HCT116 (cell line): Measurements from ENCODE around the gene SPATA6. TPM values are rescaled to one million over a fixed set of nuclear protein-coding genes. Genes with fewer than 3 reads are reported as not detected.

Experiments
- ATAC-seq: fragments of 200-7000 bp; cut with Tn5 transposase; 2 replicates; pipeline ENCODE4 v1.9.1; 2020; ENCODE audit warnings: mild to moderate bottlenecking, moderate library complexity
- BruUV-seq: library from RNA; stranded (reverse); fragments of 400-500 nt; replicated peaks from 2 replicates; lab custom pipeline; 2021; lab: Mats Ljungman, UMichigan
- CTCF ChIA-PET: fragments of 300-600 bp; sonication (Branson Sonifier 250); formaldehyde crosslinking; loops from one replicate; lab custom pipeline; 2021; ENCODE audit warnings: antibody characterized with exemption; lab: Charles Lee
- POLR2A ChIA-PET: fragments of 300-600, 350-600 bp; sonication (Branson Sonifier 250); formaldehyde crosslinking; loops from one replicate; lab custom pipeline; 2021; ENCODE audit warnings: antibody characterized with exemption; lab: Charles Lee
- RAD21 ChIA-PET, 2 experiments: fragments of 300-600 bp; sonication (Branson Sonifier 250); formaldehyde crosslinking; loops; one replicate each; lab custom pipeline; 2023; ENCODE audit warnings: low total read pairs in 2 of 2; ENCODE audit not compliant: uncharacterized antibody in 2 of 2, unreplicated experiment in 2 of 2, low non-redundant PET in 1 of 2; lab: Charles Lee
- DNase-seq: peaks from one replicate; pipeline ENCODE4 v3.0.0-alpha.2; 2010; ENCODE audit warnings: low read depth, low spot score
- H2AFZ ChIP-seq: fragments of 200-600 bp; shearing (Covaris generic), sonication (generic); 2 replicates; pipeline ENCODE4 v1.6.1; 2017; ENCODE audit warnings: low read depth, mixed run types, mixed read lengths, antibody characterized with exemption, low read length; ENCODE audit not compliant: poor library complexity, severe bottlenecking
- H3K27ac ChIP-seq: 2 replicates; pipeline ENCODE4 v1.5.1; 2012; ENCODE audit warnings: low read depth, low read length
- H3K27me3 ChIP-seq: fragments of 200-600 bp; sonication (generic); 2 replicates; pipeline ENCODE4 v1.6.1; 2016; ENCODE audit warnings: mixed run types, low read length, mixed read lengths; ENCODE audit not compliant: insufficient read depth
- H3K36me3 ChIP-seq, 2 experiments: fragments of 200-500 bp in 1 of 2; fragments of 200-600 bp in 1 of 2; sonication (Bioruptor generic) in 1 of 2; sonication (generic) in 1 of 2; 2 replicates each; pipeline versions ENCODE4 v1.5.1 to v1.6.1; 2014 to 2016; ENCODE audit warnings: low read length in 2 of 2, inconsistent platforms in 1 of 2, mixed read lengths in 1 of 2, mixed run types in 1 of 2; ENCODE audit not compliant: insufficient read depth in 2 of 2, control insufficient read depth in 1 of 2
- H3K4me1 ChIP-seq, 2 experiments: fragments of 200-600 bp in 1 of 2; sonication (generic) in 1 of 2; 2 replicates each; pipeline versions ENCODE4 v1.5.1 to v1.6.1; 2012 to 2017; ENCODE audit warnings: low read length in 2 of 2, inconsistent platforms in 1 of 2, mild to moderate bottlenecking in 1 of 2, mixed read lengths in 1 of 2, mixed run types in 1 of 2, moderate library complexity in 1 of 2; ENCODE audit not compliant: insufficient read depth in 2 of 2, control insufficient read depth in 1 of 2
- H3K4me2 ChIP-seq: fragments of 200-600 bp; sonication (generic); 2 replicates; pipeline ENCODE4 v1.6.1; 2017; ENCODE audit warnings: mixed run types, low read length, mixed read lengths
- H3K4me3 ChIP-seq, 2 experiments: fragments of 200-600 bp in 1 of 2; sonication (generic) in 1 of 2; replicated peaks in 1 of 2; 2 replicates each; pipeline ENCODE4 v1.5.1; 2011 to 2016; ENCODE audit warnings: low read length in 2 of 2, control low read depth in 1 of 2, low read depth in 1 of 2, mild to moderate bottlenecking in 1 of 2, mixed read lengths in 1 of 2, mixed run types in 1 of 2
- H3K79me2 ChIP-seq: fragments of 200-600 bp; sonication (generic); 2 replicates; pipeline ENCODE4 v1.6.1; 2017; ENCODE audit warnings: mild to moderate bottlenecking, mixed run types, low read length, moderate library complexity, mixed read lengths; ENCODE audit not compliant: insufficient read depth
- H3K9ac ChIP-seq: fragments of 200-600 bp; sonication (generic); 2 replicates; pipeline ENCODE4 v1.6.1; 2016; ENCODE audit warnings: low read length, mixed read lengths
- H3K9me2 ChIP-seq: fragments of 200-600 bp; sonication (generic), shearing (Covaris generic); 2 replicates; pipeline ENCODE4 v1.6.1; 2017; ENCODE audit warnings: mixed run types, mild to moderate bottlenecking, moderate library complexity; ENCODE audit not compliant: insufficient read depth
- H3K9me3 ChIP-seq, 2 experiments: fragments of 200-500 bp in 1 of 2; fragments of 200-600 bp in 1 of 2; sonication (Bioruptor generic) in 1 of 2; sonication (generic) in 1 of 2; 2 replicates each; pipeline ENCODE4 v1.6.1; 2014 to 2017; ENCODE audit warnings: low read length in 2 of 2, mixed read lengths in 2 of 2, inconsistent platforms in 1 of 2, low read depth in 1 of 2, mild to moderate bottlenecking in 1 of 2, mixed run types in 1 of 2, moderate library complexity in 1 of 2; ENCODE audit not compliant: control insufficient read depth in 1 of 2, insufficient read depth in 1 of 2
- H4K20me1 ChIP-seq: fragments of 200-600 bp; sonication (generic), shearing (Covaris generic); 2 replicates; pipeline ENCODE4 v1.6.1; 2017; ENCODE audit warnings: mixed run types, mild to moderate bottlenecking, moderate library complexity; ENCODE audit not compliant: insufficient read depth
- CEBPB ChIP-seq: IDR thresholded peaks from 2 replicates; pipeline ENCODE4 v1.6.1; 2012; ENCODE audit warnings: low read depth
- EZH2phosphoT487 ChIP-seq: fragments of 200-600 bp; IDR thresholded peaks from 2 replicates; pipeline ENCODE4 v1.6.1; 2018; ENCODE audit warnings: antibody characterized with exemption, borderline replicate concordance
- POLR2AphosphoS5 ChIP-seq: IDR thresholded peaks from 2 replicates; pipeline ENCODE4 v1.6.1; 2011; ENCODE audit warnings: mild to moderate bottlenecking, low read depth, low read length, moderate library complexity
- SIN3A ChIP-seq: IDR thresholded peaks from 2 replicates; pipeline ENCODE4 v1.6.1; 2012; ENCODE audit warnings: low read depth
- TCF7L2 ChIP-seq: IDR thresholded peaks from 2 replicates; pipeline ENCODE4 v1.7.0; 2011; ENCODE audit warnings: borderline replicate concordance, inconsistent platforms; ENCODE audit not compliant: insufficient read depth, insufficient read length; ENCODE audit errors: extremely low read depth
- ZFX ChIP-seq: fragments of 450-650 bp; IDR thresholded peaks from 2 replicates; pipeline ENCODE4 v1.6.1; 2017
- ZNF274 ChIP-seq: fragments of 200-500 bp; sonication (Bioruptor generic); IDR thresholded peaks from 2 replicates; pipeline ENCODE4 v1.6.1; 2014; ENCODE audit warnings: mild to moderate bottlenecking, low read depth, low read length, inconsistent platforms
- intact Hi-C: fragments of 100-400 bp; cut with micrococcal nuclease; formaldehyde crosslinking; loops from 2 replicates; pipeline ENCODE4 v1.10.0; 2022
- total RNA-seq: library from RNA; stranded (reverse); gene quantifications from one replicate; pipeline ENCODE4 v1.2.1, GENCODE V29; 2021; ENCODE audit not compliant: unreplicated experiment
- TF ChIP-seq, protein P1 (sequence below), 3 experiments: fragments of 200-600 bp in 1 of 3; sonication (generic) in 1 of 3; IDR thresholded peaks in 2 of 3; conservative IDR thresholded peaks in 1 of 3; 2 replicates each; pipeline ENCODE4 v1.5.1; 2012 to 2017; ENCODE audit warnings: low read depth in 2 of 3, low read length in 2 of 3, antibody characterized with exemption in 1 of 3, borderline replicate concordance in 1 of 3, control low read depth in 1 of 3, mild to moderate bottlenecking in 1 of 3, mixed read lengths in 1 of 3, mixed run types in 1 of 3, moderate library complexity in 1 of 3; ENCODE audit not compliant: insufficient read depth in 1 of 3
- TF ChIP-seq, protein P2 (sequence below): IDR thresholded peaks from 2 replicates; pipeline ENCODE4 v1.6.1; 2012; ENCODE audit warnings: low read depth

The SPATA6 gene
- total RNA-seq, 1 experiment from 2014 or later, result 8.6 TPM

DNA sequence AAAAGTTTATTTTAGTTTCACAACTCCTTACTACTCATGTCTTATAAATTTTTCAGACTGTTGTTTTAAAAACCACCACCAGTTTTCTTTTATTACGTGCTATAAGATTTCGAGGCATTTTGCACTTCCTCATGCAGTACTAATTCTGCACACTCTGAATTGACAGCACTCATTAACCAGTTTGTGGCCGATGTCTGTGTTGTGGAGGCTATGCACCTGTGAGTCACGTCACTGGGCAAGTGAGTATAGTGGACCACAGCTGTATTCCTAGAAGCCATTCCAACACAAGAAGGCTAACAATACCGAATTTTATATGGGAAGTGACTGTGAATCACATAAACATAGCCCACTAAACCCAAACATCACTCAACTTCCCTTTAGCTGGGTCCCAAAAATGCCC is 21.0 kb upstream of the SPATA6 start:
- no peaks in the 10 kb centered on the region for H3K9me2 ChIP-seq
- no peak for ATAC-seq
- no peak for DNase-seq
- H3K79me2 ChIP-seq, result no peaks in the 10 kb centered on the region
- TF ChIP-seq ZNF274 (no peak), ZFX (no peak), EZH2phosphoT487 (no peak), POLR2AphosphoS5 (no peak), SIN3A (no peak), CEBPB (no peak), TCF7L2 (no peak)
- TF ChIP-seq, protein P1, sequence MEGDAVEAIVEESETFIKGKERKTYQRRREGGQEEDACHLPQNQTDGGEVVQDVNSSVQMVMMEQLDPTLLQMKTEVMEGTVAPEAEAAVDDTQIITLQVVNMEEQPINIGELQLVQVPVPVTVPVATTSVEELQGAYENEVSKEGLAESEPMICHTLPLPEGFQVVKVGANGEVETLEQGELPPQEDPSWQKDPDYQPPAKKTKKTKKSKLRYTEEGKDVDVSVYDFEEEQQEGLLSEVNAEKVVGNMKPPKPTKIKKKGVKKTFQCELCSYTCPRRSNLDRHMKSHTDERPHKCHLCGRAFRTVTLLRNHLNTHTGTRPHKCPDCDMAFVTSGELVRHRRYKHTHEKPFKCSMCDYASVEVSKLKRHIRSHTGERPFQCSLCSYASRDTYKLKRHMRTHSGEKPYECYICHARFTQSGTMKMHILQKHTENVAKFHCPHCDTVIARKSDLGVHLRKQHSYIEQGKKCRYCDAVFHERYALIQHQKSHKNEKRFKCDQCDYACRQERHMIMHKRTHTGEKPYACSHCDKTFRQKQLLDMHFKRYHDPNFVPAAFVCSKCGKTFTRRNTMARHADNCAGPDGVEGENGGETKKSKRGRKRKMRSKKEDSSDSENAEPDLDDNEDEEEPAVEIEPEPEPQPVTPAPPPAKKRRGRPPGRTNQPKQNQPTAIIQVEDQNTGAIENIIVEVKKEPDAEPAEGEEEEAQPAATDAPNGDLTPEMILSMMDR (IDR thresholded peaks at IDR 0.05 in 2 of 3, conservative IDR thresholded peaks at IDR 0.05 in 1 of 3; ENCODE audit: borderline replicate concordance in 1 of 3, insufficient read depth in 1 of 3, low read depth in 2 of 3, low read length in 2 of 3), result no peak
- TF ChIP-seq, protein P2, sequence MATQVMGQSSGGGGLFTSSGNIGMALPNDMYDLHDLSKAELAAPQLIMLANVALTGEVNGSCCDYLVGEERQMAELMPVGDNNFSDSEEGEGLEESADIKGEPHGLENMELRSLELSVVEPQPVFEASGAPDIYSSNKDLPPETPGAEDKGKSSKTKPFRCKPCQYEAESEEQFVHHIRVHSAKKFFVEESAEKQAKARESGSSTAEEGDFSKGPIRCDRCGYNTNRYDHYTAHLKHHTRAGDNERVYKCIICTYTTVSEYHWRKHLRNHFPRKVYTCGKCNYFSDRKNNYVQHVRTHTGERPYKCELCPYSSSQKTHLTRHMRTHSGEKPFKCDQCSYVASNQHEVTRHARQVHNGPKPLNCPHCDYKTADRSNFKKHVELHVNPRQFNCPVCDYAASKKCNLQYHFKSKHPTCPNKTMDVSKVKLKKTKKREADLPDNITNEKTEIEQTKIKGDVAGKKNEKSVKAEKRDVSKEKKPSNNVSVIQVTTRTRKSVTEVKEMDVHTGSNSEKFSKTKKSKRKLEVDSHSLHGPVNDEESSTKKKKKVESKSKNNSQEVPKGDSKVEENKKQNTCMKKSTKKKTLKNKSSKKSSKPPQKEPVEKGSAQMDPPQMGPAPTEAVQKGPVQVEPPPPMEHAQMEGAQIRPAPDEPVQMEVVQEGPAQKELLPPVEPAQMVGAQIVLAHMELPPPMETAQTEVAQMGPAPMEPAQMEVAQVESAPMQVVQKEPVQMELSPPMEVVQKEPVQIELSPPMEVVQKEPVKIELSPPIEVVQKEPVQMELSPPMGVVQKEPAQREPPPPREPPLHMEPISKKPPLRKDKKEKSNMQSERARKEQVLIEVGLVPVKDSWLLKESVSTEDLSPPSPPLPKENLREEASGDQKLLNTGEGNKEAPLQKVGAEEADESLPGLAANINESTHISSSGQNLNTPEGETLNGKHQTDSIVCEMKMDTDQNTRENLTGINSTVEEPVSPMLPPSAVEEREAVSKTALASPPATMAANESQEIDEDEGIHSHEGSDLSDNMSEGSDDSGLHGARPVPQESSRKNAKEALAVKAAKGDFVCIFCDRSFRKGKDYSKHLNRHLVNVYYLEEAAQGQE, result no peak
- no peak overlapping the region for H2AFZ ChIP-seq
- no TSS peak for BruUV-seq
- no peaks in the 10 kb centered on the region for H3K4me1 ChIP-seq
- H3K4me3 ChIP-seq, result no peak overlapping the region
- ChIA-PET RAD21 (no interaction called here), CTCF (no interaction called here), POLR2A (no interaction called here)
- intact Hi-C loops, result loop anchor here (10.0 kb wide), 1 partner anchor 388 kb away; no protein-coding TSS in a partner anchor
- no peak overlapping the region for H3K27ac ChIP-seq
- H3K4me2 ChIP-seq, result no peak overlapping the region
- no peak overlapping the region for H3K9ac ChIP-seq
- H3K9me3 ChIP-seq, result no peaks in the 10 kb centered on the region
- H3K27me3 ChIP-seq, result peaks cover 23% of the 10 kb centered on the region
- H4K20me1 ChIP-seq, result no peaks in the 10 kb centered on the region
- no peaks in the 10 kb centered on the region for H3K36me3 ChIP-seq
